Measurements from ENCODE around the gene GATAD2A. TPM values are rescaled to one million over a fixed set of nuclear protein-coding genes. Genes with fewer than 3 reads are reported as not detected.

The GATAD2A gene
- total and polyA plus RNA-seq, 2 of the 13 experiments (the other 11 are each of a cell fraction or from before 2014, with no cell fraction given) = 16.8 to 28.6 TPM

DNA sequence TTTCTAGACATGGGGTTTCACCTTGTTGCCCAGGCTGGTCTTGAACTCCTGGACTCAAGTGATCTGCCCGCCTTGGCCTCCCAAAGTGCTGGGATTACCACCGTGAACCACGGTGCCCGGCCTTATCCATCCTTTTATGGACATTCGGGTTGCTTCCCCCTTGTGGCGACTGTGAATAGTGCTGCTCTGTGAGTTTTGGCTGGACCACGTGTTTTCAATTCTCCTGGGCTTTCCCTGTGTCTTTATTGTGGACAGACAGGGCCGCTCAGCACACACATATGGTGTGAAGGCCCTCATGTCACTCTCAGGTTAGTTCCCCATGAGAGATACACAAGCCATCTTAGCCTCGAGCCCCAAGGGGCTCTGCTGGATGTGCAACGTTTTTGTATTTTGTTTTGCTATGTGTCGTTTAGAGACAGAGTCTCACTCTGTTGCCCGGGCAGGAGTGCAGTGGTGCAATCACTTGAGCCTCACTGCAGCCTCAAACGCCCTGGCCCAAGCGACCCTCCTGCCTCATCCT, 44.3 kb upstream of the GATAD2A start (continued):
- TF ChIP-seq EP300 (IDR thresholded peaks at IDR 0.05; ENCODE audit: low read depth in 2 of 2, low read length in 2 of 2) = no peak
- TF ChIP-seq EP300 (CRISPR knock-in tag; IDR thresholded peaks at IDR 0.05; ENCODE audit: borderline replicate concordance) = no peak
- TF ChIP-seq GFI1 (CRISPR knock-in tag; IDR thresholded peaks at IDR 0.05; ENCODE audit: borderline replicate concordance) = no peak
- TF ChIP-seq ZNF781 (CRISPR knock-in tag; IDR thresholded peaks at IDR 0.05; ENCODE audit: borderline replicate concordance, not compliant biosample characterization) = no peak
- TF ChIP-seq SNRNP70 (IDR thresholded peaks at IDR 0.05; ENCODE audit: low read depth, low read length) = no peak
- TF ChIP-seq NFE2L2 (IDR thresholded peaks at IDR 0.05; ENCODE audit: low read length) = no peak
- TF ChIP-seq, protein P1, sequence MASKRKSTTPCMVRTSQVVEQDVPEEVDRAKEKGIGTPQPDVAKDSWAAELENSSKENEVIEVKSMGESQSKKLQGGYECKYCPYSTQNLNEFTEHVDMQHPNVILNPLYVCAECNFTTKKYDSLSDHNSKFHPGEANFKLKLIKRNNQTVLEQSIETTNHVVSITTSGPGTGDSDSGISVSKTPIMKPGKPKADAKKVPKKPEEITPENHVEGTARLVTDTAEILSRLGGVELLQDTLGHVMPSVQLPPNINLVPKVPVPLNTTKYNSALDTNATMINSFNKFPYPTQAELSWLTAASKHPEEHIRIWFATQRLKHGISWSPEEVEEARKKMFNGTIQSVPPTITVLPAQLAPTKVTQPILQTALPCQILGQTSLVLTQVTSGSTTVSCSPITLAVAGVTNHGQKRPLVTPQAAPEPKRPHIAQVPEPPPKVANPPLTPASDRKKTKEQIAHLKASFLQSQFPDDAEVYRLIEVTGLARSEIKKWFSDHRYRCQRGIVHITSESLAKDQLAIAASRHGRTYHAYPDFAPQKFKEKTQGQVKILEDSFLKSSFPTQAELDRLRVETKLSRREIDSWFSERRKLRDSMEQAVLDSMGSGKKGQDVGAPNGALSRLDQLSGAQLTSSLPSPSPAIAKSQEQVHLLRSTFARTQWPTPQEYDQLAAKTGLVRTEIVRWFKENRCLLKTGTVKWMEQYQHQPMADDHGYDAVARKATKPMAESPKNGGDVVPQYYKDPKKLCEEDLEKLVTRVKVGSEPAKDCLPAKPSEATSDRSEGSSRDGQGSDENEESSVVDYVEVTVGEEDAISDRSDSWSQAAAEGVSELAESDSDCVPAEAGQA (IDR thresholded peaks at IDR 0.05; ENCODE audit: low read depth) = no peak
- TF ChIP-seq, protein P1 (CRISPR knock-in tag; IDR thresholded peaks at IDR 0.05; ENCODE audit: borderline replicate concordance) = no peak
- no peak for TF ChIP-seq ZNF432 (CRISPR knock-in tag; IDR thresholded peaks at IDR 0.05; ENCODE audit: borderline replicate concordance)
- TF ChIP-seq CBFB (CRISPR knock-in tag; IDR thresholded peaks at IDR 0.05) = no peak
- TF ChIP-seq ZNF207 (IDR thresholded peaks at IDR 0.05; ENCODE audit: borderline replicate concordance) = no peak
- TF ChIP-seq PHB2 (IDR thresholded peaks at IDR 0.05; ENCODE audit: partially characterized antibody) = no peak
- TF ChIP-seq, protein P2, sequence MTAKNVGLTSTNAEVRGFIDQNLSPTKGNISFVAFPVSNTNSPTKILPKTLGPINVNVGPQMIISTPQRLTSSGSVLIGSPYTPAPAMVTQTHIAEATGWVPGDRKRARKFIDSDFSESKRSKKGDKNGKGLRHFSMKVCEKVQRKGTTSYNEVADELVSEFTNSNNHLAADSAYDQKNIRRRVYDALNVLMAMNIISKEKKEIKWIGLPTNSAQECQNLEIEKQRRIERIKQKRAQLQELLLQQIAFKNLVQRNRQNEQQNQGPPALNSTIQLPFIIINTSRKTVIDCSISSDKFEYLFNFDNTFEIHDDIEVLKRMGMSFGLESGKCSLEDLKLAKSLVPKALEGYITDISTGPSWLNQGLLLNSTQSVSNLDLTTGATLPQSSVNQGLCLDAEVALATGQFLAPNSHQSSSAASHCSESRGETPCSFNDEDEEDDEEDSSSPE (CRISPR knock-in tag; IDR thresholded peaks at IDR 0.05) = 0 out of 2 replicates have a peak, but pooled peaks have one; percentile 35
- TF ChIP-seq, protein P3, sequence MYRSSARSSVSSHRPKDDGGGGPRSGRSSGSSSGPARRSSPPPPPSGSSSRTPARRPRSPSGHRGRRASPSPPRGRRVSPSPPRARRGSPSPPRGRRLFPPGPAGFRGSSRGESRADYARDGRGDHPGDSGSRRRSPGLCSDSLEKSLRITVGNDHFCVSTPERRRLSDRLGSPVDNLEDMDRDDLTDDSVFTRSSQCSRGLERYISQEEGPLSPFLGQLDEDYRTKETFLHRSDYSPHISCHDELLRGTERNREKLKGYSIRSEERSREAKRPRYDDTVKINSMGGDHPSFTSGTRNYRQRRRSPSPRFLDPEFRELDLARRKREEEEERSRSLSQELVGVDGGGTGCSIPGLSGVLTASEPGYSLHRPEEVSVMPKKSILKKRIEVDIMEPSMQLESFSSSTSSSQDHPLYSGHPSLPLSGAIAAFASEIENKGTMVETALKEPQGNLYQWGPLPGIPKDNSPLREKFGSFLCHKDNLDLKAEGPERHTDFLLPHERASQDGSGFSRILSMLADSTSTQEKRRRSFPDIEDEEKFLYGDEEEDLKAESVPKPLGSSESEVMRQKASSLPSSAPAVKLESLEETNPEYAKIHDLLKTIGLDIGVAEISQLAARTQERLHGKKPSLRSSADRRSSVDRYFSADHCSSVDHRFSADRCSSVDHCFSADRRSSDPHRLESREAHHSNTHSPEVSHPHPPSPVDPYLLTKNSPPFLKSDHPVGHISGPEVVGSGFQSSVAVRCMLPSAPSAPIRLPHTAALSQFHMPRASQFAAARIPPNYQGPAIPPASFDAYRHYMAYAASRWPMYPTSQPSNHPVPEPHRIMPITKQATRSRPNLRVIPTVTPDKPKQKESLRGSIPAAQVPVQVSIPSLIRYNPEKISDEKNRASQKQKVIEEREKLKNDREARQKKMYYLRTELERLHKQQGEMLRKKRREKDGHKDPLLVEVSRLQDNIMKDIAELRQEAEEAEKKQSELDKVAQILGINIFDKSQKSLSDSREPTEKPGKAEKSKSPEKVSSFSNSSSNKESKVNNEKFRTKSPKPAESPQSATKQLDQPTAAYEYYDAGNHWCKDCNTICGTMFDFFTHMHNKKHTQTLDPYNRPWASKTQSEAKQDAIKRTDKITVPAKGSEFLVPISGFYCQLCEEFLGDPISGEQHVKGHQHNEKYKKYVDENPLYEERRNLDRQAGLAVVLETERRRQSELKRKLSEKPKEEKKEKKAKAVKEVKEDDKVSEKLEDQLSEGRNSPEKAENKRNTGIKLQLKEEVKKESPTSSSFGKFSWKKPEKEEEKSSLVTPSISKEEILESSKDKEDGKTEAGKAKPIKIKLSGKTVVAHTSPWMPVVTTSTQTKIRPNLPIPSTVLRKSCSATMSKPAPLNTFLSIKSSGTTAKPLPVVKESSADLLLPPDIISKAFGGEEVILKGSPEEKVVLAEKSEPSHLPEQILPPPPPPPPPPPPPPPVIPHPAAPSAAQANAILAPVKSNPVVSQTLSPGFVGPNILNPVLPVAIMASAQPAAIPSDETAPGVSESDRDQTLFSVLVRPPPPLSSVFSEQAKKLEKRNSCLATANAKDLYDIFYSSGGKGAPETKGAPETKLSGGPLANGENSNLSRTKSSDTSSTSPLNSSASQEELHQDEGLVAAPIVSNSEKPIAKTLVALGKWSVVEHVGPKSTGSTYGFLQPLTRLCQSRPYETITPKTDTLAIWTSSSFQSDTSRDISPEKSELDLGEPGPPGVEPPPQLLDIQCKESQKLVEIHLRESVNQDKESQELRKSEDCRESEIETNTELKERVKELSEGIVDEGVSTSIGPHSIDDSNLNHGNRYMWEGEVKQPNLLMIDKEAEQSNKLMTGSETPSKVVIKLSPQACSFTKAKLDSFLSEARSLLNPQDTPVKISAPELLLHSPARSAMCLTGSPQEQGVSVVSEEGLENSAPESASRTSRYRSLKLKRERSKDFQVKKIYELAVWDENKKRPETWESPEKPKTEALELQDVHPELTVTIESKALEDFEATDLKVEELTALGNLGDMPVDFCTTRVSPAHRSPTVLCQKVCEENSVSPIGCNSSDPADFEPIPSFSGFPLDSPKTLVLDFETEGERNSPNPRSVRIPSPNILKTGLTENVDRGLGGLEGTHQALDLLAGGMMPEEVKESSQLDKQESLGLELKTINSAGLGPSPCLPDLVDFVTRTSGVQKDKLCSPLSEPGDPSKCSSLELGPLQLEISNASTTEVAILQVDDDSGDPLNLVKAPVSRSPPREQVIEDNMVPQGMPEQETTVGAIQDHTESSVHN (CRISPR knock-in tag; IDR thresholded peaks at IDR 0.05) = peak; percentile 48; the same call in 1 of the 2 replicates
- TF ChIP-seq NFE2L1 (CRISPR knock-in tag; IDR thresholded peaks at IDR 0.05; ENCODE audit: borderline replicate concordance) = no peak
